GM21737 (cell line): ENCODE measurements around the gene HAT1.
"Not testable (repeated sequence)": the region's sequence is repeated elsewhere in the genome, so short reads cannot be mapped to it uniquely, and the experiment has no call there.

Experiments used
- ATAC-seq: cut with Tn5 transposase; IDR thresholded peaks from one replicate; pipeline ENCODE4 v1.9.1; 2021; ENCODE audit warnings: mild to moderate bottlenecking, moderate library complexity; ENCODE audit not compliant: unreplicated experiment

The HAT1 gene

DNA sequence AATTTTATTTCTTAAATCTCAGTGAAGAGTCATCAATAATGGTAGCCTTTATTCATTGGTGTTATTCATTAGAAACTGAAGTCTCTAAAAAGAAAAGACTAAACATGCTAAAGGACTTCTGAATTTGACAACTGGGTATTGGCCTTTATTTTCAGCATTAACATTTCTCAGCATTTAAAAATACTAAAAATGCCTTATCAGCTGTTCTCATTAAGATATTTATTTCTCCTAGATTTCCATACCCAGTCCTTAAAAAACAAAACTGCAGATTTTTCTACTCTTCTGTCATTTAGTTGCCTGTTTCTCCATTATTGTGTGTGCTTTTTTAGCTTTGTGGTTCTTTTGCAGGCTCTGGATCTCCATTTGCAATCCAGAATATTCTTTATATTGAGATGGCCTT, 46.2 kb downstream of the HAT1 start:
- ATAC-seq = no peak

DNA sequence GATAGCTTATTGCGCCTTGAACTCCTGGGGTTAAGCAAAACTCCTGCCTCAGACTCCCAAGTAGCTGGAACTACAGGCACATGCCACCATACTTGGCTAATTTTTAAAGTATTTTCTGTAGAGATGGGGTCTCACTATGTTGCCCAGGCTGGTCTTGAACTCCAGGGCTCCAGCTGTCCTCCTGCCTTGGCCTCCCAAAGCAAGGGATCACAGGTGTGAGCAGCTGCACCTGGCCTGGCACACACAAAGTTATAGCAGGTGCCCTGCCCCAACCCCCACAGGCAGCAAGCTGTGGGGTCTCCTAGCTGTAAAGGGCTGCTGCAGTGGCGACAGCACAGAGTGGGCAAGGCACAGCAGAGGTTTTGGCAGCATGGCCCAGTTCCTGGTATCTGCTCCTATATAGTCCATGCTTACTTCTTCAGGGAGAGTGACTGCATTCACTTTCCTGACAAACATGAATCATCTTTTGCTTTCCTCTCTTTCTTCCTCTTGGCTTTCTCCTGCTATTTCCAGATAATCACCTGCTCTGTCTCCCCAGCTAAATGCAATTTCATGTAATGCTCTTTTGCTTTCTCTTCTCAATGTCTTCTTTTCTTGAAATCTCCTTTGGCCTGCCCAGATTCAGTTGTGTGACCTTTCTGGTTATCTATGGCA, 50.2 kb downstream of the HAT1 start:
- no peak for ATAC-seq

DNA sequence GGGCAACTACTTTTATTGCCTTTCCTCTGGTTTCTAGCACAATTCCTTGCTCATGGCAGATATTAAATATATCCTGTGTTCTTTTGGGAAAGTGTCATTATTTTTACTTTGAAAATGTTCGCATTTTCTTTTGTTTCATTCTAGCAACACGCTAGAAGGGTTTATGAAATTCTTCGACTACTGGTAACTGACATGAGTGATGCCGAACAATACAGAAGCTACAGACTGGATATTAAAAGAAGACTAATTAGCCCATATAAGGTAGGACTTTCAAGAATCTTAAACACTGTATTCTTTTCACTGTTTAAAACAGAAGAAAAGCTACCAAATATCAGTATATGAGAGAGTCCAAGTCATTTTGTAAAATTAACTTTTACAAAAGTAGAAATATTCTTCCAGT, 56.8 kb downstream of the HAT1 start:
- no peak for ATAC-seq

DNA sequence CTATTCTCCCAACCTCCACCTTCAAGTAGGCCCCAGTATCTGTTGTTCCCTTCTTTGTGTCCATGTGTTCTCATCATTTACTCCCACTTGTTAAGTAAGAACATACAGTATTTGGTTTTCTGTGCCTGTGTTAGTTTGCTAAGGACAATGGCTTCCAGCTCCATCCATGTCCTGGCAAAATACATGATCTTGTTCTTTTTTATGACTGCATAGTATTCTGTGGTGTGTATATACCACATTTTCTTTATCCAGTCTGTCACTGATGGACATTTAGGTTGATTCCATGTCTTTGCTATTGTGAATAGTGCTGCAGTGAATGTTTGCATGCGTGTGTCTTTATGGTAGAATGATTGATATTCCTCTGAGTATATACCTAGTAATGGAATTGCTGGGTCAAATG, 61.7 kb downstream of the HAT1 start:
- not testable (repeated sequence) for ATAC-seq

DNA sequence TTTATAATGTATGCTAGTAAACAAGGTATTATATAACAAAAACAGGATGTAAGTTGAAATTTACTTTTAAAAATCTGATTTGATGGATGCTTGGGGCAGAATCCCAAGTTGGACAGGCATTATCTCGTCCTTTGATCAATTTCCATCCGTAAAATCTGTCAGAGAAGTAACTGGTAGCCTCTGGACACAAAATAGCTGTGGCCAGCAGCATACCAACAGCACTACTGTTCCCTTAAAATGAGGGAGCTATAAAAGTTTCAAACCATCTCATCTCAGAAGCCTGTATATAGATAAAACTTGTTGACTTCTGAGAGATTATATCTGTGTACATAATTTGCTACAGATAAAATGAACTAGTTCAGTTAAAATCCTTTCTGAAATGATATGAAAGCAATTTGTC, 62.8 kb downstream of the HAT1 start:
- ATAC-seq = no peak

DNA sequence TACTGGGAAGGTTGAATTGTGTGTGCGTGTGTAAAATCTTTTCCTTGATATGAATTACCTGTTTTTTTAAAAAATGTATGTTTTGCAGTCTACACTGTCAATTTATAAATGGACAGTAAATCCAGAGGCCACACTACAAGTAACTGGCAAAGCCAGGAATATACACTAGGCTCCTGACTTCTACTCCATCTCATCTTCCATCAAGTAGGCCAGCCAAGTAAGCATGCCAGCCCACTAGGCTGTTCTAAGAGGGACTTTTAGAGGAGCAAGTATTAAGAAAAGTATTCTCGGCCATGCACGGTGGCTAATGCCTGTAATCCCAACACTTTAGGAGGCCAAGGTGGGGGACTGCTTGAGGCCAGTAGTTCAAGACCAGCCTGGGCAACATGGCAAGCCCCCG, 64.5 kb downstream of the HAT1 start:
- no peak for ATAC-seq

DNA sequence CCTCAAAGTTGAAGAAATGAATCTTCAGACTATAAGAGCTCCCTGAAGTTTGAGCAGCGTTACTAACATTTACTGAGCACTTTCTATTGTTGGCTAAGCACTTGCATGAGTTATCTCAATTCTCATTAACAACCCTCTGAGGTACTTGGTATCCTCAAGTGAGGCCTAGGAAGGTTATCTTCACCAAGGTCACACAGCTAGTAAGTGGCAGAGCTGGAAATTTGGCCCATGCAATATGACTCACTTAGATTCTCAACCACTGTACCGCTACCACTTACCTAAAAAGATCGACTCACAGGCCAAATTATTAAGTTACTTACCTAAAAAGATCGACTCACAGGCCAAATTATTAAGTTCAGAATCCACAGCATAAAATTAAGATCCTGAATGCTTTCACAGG, 68.8 kb downstream of the HAT1 start:
- ATAC-seq = no peak

DNA sequence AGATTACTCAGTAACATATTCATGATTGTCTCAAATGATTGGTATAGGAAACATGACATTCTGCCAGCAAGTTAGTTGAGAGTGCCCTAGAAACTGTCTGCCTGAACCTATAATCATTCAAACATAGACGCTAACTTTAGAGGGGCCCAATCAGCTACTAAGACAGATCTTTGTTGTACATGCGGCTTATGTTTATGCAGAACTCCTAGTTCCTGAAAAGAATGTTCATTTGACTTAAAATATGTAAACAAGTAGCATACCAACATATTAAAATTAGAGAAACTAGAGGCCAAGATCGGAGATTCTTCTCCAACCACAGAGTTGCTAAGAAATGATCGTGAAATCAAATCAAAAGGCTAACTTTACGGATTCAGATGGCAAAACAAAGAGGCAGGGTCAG, 73.3 kb downstream of the HAT1 start:
- ATAC-seq = no peak

DNA sequence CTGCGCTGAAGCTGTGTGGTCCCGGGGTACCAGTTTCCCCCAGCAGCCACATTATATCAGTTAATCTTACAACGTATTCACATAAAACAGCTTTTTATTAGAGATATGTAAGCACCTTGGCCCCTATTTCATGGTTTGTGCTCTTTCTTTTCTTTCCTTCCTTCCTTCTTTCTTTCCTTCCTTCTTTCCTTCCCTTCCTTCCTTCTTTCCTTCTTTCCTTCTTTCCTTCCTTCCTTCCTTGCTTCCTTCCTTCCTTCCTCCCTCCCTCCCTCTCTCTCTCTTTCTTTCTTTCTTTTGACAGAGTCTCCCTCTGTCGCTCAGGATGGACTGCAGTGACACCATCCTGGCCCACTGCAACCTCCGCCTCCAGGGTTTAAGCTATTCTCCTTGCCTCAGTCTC, 73.8 kb downstream of the HAT1 start:
- ATAC-seq = no peak

DNA sequence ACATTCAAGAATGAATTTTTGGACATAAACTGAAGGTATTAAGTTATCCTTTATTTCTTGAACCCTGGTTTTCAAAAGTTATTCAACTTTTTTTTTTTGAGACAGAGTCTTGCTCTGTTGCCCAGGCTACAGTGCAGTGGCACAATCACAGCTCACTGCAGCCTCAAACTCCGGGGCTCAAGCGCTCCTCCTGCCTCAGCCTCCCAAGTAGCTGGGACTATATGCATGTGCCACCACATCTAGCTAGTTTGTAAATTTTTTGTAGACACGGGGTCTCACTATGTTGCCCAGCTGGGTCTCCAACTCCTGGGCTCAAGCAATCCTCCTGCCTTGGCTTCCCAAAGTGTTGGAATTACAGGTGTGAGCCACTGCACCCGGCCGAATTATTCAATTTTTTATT, 74.8 kb downstream of the HAT1 start:
- ATAC-seq = not testable (repeated sequence)

DNA sequence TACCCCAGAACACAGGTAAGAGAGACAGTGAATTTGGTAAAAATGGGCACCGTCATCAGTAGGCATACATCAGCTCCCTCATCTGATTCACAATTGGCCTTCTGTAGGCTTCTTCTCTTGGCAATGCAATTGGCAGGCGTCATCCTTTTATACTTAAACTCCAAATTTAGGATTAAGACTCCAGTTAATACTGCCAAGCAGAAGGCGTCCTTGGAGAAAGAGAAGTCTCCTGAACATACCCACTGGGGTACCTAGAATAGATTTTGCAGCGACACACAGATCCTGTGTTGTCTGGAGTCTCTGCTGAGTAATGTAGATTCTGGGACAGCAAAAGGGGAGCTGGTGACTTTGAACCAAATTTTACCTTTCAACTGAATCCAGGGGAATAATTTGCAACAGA, 76.9 kb downstream of the HAT1 start:
- no peak for ATAC-seq

DNA sequence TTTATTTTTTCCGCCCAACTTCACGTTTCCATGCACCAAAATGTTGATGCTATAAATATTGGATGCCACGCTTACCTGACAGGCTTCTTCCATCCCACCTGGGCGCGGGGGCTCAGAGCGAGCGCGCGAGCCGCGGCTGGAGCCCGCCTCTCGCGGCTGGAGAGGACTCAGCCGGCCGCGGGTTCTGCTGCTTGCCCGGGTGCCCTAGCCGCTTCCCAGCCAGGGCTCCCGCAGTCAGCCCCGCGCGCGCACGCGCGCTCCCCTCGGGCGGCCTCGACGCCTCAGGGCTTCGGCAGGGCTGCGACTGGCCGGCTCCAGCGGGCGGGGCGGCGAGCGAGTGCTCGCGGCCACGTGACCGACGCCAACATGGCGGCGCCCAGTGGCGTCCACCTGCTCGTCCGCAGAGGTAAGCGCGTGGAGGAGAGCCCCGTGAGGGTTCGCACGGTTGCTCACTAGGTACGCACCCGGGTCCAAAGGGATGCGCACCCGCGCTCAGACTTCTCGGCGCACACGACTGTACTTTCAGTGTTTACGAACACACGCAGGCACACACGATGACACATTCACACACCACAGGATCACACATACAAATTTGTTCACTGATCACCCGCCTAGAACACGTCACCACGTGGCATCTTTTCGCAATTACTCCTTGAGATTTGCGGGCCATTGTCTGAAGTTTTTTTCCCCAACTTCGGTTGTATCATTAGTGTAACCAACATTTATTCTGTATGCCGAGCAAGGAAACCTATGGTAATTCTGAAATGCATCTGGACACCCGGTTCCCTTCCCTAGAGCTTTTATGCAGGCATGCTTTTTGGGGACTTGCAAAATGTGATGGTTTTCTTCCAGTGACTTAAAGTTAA, 77.6 kb downstream of the HAT1 start, which contains the start of gene METAP1D:
TSS of gene METAP1D (plus strand) at position 350 of the 866 bp plus-strand sequence. CDS start at position 367, 17 bp downstream.
- peak; percentile 98 for ATAC-seq

DNA sequence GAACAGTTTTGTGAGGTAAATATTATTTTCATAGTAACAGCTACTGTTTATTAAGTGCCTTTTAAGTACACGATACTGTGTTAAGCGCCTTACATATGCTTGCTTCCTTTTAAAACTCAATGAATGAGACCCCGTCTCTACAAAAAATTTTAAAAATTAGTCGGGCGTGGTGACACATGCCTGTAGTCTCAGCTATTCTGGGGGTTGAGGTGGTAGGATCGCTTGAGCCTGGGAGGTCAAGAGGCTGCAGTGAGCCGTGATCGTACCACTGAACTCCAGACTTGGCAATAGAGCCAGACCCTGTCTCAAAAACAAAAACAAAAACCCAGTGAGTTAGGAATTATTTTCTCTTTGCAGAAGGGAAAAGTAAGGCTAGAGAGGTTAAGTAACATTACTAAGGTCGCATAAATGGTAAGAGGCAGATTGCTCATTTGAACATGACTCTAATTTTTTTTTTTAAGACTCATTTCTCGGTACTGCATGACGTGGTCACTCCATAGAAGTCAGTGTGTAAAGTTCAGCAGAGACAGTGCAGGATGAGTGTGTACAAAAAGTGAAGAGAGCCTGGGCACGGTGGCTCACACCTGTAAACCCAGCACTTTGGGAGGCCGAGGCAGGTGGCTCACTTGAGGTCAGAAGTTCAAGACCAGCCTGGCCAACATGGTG, 78.6 kb downstream of the HAT1 start:
- ATAC-seq = no peak

DNA sequence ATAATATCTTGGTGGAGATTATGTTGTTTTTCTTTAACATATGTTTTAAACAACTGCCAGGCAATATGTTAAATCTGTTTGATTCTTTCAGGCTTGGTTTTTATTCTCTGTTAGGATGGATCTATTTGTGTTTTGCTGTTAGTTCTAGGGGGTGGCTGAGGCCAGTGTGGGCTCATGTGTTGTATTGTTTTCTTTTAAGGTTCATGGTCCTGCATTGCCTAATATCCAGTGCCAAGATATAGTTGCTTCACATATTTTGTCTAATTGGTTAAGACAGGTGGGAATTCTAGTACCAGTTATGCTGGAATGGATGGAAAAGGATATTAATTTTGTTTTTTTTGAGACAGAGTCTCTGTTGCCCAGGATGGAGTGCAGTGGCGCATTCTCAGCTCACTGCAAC, 85.1 kb downstream of the HAT1 start:
- ATAC-seq = no peak

DNA sequence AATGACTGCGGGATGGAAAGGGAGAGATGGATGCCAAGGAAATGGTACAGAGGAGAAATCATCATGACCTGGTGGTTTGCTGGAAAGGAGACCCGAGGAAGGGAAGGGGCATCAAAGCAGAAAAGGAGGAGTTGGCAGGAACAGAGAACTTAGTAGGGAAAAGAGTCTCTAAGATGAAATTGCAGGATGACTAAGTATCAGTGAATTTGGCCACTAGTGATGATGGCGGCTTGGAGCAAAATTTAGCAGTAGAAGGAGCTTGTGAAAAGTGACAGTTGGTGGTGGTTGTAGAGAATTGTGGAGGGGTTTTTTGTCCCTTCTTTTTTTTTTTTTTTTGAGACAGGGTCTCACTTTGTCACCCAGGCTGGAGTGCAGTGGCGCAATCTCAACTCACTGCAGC, 87.6 kb downstream of the HAT1 start:
- no peak for ATAC-seq

DNA sequence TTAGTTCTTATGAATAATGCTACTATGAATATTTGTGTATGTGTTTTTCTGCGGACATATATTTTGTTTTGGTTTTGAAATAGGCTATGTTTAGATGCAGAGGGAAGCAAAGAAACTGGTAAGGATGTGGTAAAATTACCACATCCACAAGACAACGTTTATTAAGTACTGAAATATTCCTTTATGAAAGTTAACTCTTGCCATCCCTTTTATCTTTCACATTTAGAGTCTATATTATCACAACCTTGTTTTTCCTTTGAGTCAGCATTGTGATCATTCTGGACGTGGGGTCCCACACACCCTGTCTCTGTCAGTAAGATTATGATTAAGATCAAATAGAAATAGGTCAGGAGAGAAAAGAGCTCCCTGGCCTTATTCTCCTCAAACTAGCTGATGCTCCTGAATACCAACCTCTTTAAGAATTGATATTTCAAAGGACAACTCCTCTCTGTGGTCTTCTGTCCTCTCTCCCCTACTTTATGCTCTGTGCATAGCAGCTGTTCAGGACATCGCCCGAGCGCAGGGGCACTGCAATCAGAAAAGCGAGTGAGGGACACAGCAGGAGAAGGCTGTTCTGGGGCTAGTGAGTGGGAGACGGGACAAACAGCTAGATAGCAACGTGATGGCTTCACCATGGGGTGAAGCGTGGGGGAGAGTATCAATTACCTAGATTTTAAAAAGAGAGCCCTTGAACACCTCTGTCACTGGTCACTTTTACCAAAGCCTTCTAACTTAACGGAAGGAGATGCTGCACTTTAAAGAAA, 89.7 kb downstream of the HAT1 start:
- ATAC-seq = no peak

DNA sequence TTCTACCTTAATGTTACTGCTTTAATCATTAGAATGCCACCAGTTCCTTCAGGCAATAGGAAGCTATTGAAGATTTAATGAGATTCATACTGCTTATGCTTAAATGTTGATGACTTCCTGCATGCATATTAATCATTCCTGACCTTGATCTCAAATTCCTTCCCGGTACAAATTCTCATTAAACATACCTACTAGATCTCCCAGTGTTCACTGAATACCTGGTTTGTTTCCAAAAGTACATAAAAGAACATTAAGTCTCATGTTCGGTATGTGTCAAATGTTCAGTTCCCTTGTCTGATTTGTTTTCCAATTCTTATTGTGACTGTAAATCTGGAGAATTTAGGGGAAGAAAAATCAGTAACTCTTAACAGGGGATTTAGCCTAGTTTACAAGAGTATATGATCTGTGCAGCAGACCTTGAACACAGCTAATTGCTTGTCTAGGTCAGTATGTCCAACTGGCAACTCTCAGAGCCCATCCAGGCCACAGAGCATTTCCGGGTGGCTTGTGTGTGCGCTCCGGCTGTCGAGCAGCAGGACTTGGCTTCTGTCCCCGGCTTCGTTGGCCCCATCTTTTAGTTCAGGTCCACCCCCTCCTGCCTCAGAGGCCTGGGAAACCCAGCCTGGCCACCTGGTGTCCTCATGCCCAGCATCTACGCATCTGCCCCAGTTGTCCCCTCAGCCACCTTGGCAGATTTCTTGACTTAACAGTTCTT, 90.6 kb downstream of the HAT1 start:
- ATAC-seq = no peak

DNA sequence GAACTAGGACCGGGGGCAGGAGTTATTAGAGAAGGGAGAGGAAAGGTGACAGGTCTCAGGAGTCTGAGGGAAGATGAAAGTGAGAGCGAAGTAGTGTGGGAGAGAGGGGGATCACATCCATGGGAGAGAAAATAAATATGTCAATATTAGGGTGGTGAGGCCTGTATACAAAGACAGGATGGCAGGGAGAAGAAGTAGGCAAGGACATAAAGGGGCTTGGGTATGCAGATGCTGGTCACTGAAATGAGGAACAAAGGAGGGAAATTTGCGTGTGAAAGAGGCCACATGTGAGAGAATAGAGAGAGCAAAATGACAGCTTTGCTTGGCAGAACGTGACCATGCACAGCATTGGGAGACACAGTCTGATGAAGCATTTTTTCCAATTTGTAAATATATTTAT, 91.1 kb downstream of the HAT1 start:
- no peak for ATAC-seq

DNA sequence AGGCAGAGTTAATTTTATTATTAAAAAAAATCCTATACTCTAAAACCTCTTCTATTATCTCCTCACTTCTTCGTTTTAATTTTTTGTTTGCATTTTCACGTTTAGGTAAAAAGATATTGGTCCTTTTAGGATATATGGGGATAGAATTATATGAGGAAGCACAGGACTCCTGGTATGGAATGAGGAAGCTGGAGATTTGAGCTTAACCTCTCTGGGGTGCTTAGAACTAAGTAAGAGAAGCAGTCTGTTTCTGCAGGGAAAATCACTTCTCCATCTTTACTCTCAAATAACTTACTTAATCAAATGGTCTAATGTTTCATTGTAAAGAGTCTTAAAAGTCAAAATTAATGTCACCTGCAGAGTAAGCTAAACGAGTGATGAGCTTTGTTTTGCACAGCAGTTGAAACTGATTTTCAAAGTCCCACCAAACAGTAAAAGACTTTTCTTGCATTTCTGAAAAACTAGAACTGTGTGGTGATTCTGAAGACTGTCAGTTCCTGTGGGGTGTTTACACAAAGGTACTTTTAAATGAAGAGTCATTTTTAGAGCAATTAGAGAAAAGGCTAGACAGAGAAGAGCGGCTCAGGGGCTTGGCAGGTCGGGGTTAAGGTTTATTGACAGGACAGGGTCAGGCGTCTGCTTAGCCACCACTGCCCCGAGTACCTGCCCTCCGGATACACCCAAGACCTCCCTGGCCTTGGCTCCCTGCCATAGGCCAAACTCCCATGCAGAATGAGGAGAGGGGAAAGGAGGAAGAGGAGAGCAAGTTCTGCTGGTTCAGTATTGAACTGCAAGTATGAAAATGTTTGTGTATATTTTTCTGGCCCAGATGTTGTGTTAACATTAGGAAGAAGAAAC, 99.0 kb downstream of the HAT1 start:
- no peak for ATAC-seq

DNA sequence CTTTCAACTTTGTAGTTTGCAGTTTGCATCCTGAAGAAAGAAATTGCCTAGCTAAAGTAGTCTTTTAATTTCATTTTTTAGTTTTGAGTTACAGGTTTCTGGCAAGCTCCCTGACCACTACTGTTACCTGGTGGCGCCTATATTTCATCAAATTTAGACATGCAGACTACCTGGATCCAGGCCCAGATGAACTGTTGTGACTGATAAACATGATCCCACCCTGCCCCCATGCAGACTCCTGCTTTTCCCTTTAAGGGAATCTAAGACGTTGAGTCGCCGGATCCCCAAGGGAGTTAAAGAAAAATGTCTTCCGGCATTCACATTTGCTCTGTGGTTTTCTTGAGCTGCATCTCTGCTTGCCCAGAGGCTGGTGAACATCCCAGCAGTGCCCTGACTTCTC, 99.7 kb downstream of the HAT1 start:
- ATAC-seq = no peak
